ENCODE measurements around the gene PFKFB2.
A peak's percentile ranks its signal among the peaks of the same experiment; 100 is the strongest.

DNA sequence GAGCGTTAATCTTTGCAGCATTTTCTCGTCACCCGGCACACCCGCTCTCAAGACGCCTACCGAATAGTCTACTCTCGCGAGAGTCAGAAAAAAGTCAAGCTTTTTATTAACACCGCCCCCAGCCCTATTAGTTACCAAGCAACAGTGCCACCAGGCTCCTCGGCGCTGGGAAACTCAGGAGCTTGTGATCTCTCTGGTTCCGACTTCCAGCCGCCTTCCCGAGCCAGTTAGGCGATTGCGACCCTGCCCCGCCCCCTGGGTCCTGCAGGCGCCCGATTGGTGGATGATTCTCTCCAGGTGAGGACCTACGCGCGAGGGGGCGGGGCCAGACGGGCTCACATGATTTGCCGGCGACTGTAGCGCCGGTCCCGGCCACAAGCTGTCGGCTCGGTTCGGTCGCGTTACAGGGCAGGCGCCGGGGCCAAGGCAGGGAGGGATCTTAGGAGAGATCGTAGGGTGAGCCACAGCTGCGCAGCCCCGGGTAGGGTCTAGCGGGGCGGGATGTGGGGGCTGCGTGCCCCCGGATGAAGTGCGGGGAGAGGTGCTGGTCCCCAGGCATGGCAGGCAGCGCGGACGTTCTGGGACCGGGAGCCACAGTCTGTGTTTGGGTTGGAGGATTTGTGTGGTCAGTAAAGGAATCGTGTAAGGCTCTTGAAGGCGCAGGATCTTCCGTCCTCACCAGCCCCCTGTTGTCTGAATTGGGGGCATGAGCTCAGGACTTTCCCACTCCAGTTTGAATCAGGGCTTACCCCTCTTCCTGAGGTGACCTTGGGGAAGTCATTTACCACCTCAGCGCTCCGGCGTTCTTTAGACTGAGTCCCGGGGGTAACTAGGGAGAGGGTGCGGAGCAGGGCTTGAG lies at the start of gene PFKFB2:
- TF ChIP-seq, protein P1, sequence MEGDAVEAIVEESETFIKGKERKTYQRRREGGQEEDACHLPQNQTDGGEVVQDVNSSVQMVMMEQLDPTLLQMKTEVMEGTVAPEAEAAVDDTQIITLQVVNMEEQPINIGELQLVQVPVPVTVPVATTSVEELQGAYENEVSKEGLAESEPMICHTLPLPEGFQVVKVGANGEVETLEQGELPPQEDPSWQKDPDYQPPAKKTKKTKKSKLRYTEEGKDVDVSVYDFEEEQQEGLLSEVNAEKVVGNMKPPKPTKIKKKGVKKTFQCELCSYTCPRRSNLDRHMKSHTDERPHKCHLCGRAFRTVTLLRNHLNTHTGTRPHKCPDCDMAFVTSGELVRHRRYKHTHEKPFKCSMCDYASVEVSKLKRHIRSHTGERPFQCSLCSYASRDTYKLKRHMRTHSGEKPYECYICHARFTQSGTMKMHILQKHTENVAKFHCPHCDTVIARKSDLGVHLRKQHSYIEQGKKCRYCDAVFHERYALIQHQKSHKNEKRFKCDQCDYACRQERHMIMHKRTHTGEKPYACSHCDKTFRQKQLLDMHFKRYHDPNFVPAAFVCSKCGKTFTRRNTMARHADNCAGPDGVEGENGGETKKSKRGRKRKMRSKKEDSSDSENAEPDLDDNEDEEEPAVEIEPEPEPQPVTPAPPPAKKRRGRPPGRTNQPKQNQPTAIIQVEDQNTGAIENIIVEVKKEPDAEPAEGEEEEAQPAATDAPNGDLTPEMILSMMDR (conservative IDR thresholded peaks at IDR 0.05 in 1 of 2, IDR thresholded peaks at IDR 0.05 in 1 of 2; ENCODE audit: extremely low read depth in 1 of 2, insufficient read depth in 1 of 2, low read depth in 1 of 2, low read length in 2 of 2), result peak in 1 of 2 donors; percentile 29
- TF ChIP-seq EZH2 (IDR thresholded peaks at IDR 0.05; ENCODE audit: borderline replicate concordance, low read length), result no peak
